Left renal pelvis (tissue), 4 donors: ENCODE results near the gene MAB21L4. TPM values are rescaled to one million over a fixed set of nuclear protein-coding genes. Genes with fewer than 3 reads are reported as not detected.

Experiments
- DNase-seq, 4 donors: peaks; one replicate each; pipeline ENCODE4 v3.0.0-alpha.2; 2013; ENCODE audit warnings: low read depth in 4 of 4, low spot score in 3 of 4
- polyA plus RNA-seq, 4 donors: library from polyadenylated mRNA; unstranded; fragments of 120-200 nt; gene quantifications; one replicate each; pipeline ENCODE4 v1.2.1, GENCODE V29; 2013; ENCODE audit not compliant: insufficient read length in 4 of 4

The MAB21L4 gene
- polyA plus RNA-seq, 4 donors = 0.18 to 2.5 (median 1.6) TPM

- no peak for DNase-seq
Observed at GRCh38 chr2:240869109-240869955, 26.6 kb downstream of the MAB21L4 start.

GRCh38 chr2:240868286-240869108 is 27.5 kb downstream of the MAB21L4 start, which contains the start of gene AGXT:
AGXT (plus strand) TSS chr2:240868824; CDS start chr2:240868866, 42 bp downstream.
- no peak for DNase-seq

GRCh38 chr2:240865391-240865790 is 30.6 kb downstream of the MAB21L4 start:
- no peak for DNase-seq

GRCh38 chr2:240864475-240864874 is 31.5 kb downstream of the MAB21L4 start:
- no peak for DNase-seq

- DNase-seq = no peak
Observed at GRCh38 chr2:240861547-240861946, 34.4 kb downstream of the MAB21L4 start.

GRCh38 chr2:240858871-240859270 is 37.1 kb downstream of the MAB21L4 start:
- DNase-seq = no peak

- no peak for DNase-seq
Observed at GRCh38 chr2:240858321-240858720, 37.6 kb downstream of the MAB21L4 start.

- no peak for DNase-seq
Observed at GRCh38 chr2:240857039-240858008, 38.6 kb downstream of the MAB21L4 start.

GRCh38 chr2:240856151-240856980 is 39.6 kb downstream of the MAB21L4 start:
- no peak for DNase-seq

GRCh38 chr2:240855670-240856069 is 40.3 kb downstream of the MAB21L4 start:
- no peak for DNase-seq

- DNase-seq = no peak
Observed at GRCh38 chr2:240852671-240853314, 43.2 kb downstream of the MAB21L4 start.

GRCh38 chr2:240851078-240851991 is 44.6 kb downstream of the MAB21L4 start:
- peak; percentile 41 to 62 (median 52) for DNase-seq

GRCh38 chr2:240850756-240851077 is 45.2 kb downstream of the MAB21L4 start:
- DNase-seq = no peak

- no peak for DNase-seq
Observed at GRCh38 chr2:240850026-240850425, 45.9 kb downstream of the MAB21L4 start.

- no peak for DNase-seq
Observed at GRCh38 chr2:240848900-240849680, 46.9 kb downstream of the MAB21L4 start.

- DNase-seq = no peak
Observed at GRCh38 chr2:240847817-240848216, 48.1 kb downstream of the MAB21L4 start.

GRCh38 chr2:240846873-240847595 is 48.9 kb downstream of the MAB21L4 start:
- no peak for DNase-seq
